ENCODE results near the gene TREX2. TPM values are rescaled to one million over a fixed set of nuclear protein-coding genes. Genes with fewer than 3 reads are reported as not detected.

TREX2 gene
- polyA plus RNA-seq, 4 donors = 0.45 to 0.81 (median 0.47) TPM; not detected in 1

DNA sequence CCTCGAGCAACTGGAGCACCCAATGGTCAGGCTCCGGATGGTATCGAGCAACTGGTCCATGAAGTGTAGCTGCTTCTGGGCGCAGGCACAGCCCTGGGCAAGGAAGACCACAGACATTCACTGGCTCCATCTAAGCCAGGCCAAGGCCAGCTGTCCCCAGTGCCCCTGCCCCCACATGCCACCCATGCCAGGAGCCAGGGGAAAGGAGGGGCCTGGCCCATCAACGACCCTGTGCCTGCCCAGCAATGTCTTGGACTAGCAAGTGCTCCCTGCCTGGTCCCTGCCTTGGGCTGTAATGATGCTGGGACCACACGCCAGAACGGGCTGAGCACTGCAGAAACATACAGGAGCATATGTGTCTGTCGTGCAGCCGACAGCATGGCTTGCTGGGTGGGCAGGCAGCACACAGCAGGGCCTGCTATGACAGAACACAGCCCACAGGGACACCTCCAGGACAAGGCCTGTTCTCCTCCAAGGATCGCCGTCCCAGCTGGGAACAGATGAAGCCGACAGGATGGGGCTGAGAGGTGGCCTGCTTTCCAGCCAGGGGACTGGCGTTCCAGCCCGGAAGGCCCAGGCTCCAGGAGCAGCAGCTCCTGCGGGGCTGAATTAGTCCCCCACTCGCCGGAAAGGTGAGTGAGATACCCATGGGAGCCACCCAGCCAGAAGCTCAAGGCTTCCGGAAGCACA is 11.4 kb upstream of the TREX2 start:
- DNase-seq (no peak), FAIRE-seq (no peak)
- Histone ChIP-seq H3K4me1 (ENCODE audit: control insufficient read depth in 3 of 3, insufficient read depth in 2 of 3, low read depth in 1 of 3, low read length in 2 of 3) (no peaks in the 10 kb centered on the region), H3K9me3 (ENCODE audit: control insufficient read depth in 2 of 2, insufficient read depth in 1 of 2, low read depth in 1 of 2, low read length in 1 of 2) (no peaks in the 10 kb centered on the region), H3K4me3 (ENCODE audit: low read depth in 1 of 3, low read length in 3 of 3) (no peak overlapping the region), H3K27ac (ENCODE audit: low read depth in 1 of 3, low read length in 2 of 3) (no peak overlapping the region), H3K27me3 (ENCODE audit: control insufficient read depth in 3 of 3, insufficient read depth in 3 of 3, low read length in 3 of 3) (no peaks in the 10 kb centered on the region), H3K36me3 (ENCODE audit: control insufficient read depth in 3 of 3, insufficient read depth in 2 of 3, low read depth in 1 of 3, low read length in 3 of 3) (peaks cover 0 to 48% (median 0%) of the 10 kb centered on the region in 3 donors)
- 90 to 96% (median 94%) methylated on average over 15 to 18 of the region's 18 CpGs for WGBS, 3 donors

DNA sequence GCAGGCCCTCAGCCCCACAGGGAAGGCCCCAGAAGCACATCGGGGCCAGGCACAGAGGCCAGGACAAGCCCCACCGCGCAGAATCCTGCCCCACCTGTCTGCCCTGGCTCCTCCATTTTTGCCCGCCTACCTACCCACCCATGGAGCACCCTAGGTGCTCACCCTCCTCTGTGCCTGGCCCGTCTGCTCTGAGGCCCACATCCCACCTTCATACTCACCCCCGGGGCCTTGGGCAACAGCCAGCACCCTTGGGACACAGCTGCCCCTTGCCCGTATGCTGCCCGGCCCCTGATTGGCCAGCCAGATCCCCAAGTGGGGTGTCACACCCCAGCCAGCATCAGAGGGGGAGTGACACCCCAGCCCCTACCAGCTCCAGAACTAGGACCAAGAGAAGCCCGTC is 10.8 kb upstream of the TREX2 start:
- Histone ChIP-seq H3K9me3 (ENCODE audit: control insufficient read depth in 2 of 2, insufficient read depth in 1 of 2, low read depth in 1 of 2, low read length in 1 of 2) (no peaks in the 10 kb centered on the region), H3K4me1 (ENCODE audit: control insufficient read depth in 3 of 3, insufficient read depth in 2 of 3, low read depth in 1 of 3, low read length in 2 of 3) (no peaks in the 10 kb centered on the region), H3K27me3 (ENCODE audit: control insufficient read depth in 3 of 3, insufficient read depth in 3 of 3, low read length in 3 of 3) (no peaks in the 10 kb centered on the region), H3K36me3 (ENCODE audit: control insufficient read depth in 3 of 3, insufficient read depth in 2 of 3, low read depth in 1 of 3, low read length in 3 of 3) (peaks cover 0 to 46% (median 0%) of the 10 kb centered on the region in 3 donors), H3K4me3 (ENCODE audit: low read depth in 1 of 3, low read length in 3 of 3) (no peak overlapping the region), H3K27ac (ENCODE audit: low read depth in 1 of 3, low read length in 2 of 3) (no peak overlapping the region)
- no peak for DNase-seq
- 86 to 97% (median 94%) methylated on average over 5 to 9 of the region's 9 CpGs for WGBS, 3 donors
- FAIRE-seq = no peak

DNA sequence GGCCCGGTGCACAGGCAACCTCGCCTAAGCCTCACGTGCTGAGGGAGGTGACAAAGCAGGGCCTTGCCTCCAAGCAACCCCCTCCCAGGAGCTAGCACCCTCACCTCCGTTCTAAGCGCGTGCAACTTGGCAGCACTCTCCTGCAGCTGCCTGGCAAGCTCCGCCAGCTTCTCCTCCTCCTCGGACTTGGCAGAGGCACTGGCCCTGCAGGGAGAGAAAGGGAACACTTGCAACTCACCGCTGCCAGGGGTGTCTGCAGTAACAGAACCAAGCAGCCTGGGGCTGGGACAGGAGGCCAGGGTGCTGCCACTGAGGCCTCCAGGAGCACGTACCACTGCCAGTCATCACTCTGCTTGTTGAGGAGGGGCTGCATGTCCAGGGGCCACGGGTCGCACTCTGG is 10.3 kb upstream of the TREX2 start:
- Histone ChIP-seq H3K9me3 (ENCODE audit: control insufficient read depth in 2 of 2, insufficient read depth in 1 of 2, low read depth in 1 of 2, low read length in 1 of 2) (no peaks in the 10 kb centered on the region), H3K27me3 (ENCODE audit: control insufficient read depth in 3 of 3, insufficient read depth in 3 of 3, low read length in 3 of 3) (no peaks in the 10 kb centered on the region), H3K4me3 (ENCODE audit: low read depth in 1 of 3, low read length in 3 of 3) (no peak overlapping the region), H3K27ac (ENCODE audit: low read depth in 1 of 3, low read length in 2 of 3) (no peak overlapping the region), H3K36me3 (ENCODE audit: control insufficient read depth in 3 of 3, insufficient read depth in 2 of 3, low read depth in 1 of 3, low read length in 3 of 3) (peaks cover 0 to 47% (median 2%) of the 10 kb centered on the region in 3 donors), H3K4me1 (ENCODE audit: control insufficient read depth in 3 of 3, insufficient read depth in 2 of 3, low read depth in 1 of 3, low read length in 2 of 3) (no peaks in the 10 kb centered on the region)
- FAIRE-seq (no peak), DNase-seq (no peak)
- 78 to 92% (median 84%) methylated on average over 11 to 12 of the region's 12 CpGs for WGBS, 3 donors

DNA sequence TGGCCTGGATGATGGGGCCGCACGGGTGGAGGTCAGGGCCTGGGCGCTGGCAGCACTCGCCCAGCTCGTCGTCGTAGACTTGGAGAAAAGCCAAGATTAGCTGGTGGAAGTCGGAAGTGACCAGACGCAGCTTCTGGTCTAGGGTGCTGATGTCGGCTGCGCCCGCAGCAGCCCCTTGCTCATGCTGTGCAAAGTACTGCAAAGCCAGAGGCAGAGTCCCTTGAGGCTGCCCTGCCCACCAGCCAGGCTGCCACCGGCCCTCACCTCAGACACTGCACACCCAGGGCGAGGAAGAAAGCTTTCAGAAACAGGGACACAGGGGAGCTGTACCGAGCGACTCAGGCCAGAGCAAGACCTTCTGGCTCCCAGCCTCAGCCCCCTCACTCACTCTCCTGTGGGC is 9.7 kb upstream of the TREX2 start:
- H3K27me3 ChIP-seq (ENCODE audit: control insufficient read depth in 3 of 3, insufficient read depth in 3 of 3, low read length in 3 of 3) = no peaks in the 10 kb centered on the region
- H3K4me1 ChIP-seq (ENCODE audit: control insufficient read depth in 3 of 3, insufficient read depth in 2 of 3, low read depth in 1 of 3, low read length in 2 of 3) = no peaks in the 10 kb centered on the region
- no peaks in the 10 kb centered on the region for H3K9me3 ChIP-seq (ENCODE audit: control insufficient read depth in 2 of 2, insufficient read depth in 1 of 2, low read depth in 1 of 2, low read length in 1 of 2)
- DNase-seq (no peak), FAIRE-seq (no peak)
- H3K36me3 ChIP-seq (ENCODE audit: control insufficient read depth in 3 of 3, insufficient read depth in 2 of 3, low read depth in 1 of 3, low read length in 3 of 3) = peaks cover 0 to 44% (median 2%) of the 10 kb centered on the region in 3 donors
- 88 to 92% (median 89%) methylated on average over 16 of the region's 16 CpGs for WGBS, 3 donors
- H3K27ac ChIP-seq (ENCODE audit: low read depth in 1 of 3, low read length in 2 of 3) = no peak overlapping the region
- no peak overlapping the region for H3K4me3 ChIP-seq (ENCODE audit: low read depth in 1 of 3, low read length in 3 of 3)

DNA sequence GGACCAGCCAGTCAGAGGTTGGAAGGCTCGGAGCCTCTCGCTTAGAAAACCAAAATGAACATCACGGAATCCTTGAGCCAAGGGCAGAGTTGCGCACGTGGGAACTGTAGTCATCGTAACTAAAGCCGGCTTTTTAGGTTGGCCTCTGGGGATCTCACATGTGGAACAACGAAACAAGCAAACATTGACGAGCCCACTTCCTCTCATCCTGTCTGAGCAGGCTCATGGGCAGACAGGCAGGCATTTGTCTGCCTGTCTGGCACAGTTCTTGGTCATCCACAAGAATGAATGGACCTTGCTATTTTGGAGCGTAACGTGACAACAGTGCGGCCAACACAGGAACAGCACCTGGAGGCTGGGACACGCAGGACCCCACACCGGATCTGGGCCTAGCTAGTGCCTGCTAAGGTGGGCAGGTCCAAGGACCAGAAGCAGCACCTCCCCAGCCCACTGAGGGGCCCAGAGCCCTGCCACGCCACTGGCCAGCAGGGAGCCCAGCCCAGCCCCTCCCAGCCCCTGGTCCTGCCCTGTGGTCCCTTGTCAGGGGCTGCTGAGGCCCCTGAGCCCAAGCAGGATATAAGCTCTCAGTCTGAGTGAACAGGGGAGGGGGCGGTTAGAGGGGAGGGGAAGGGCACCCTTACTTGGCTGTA is 9.2 kb upstream of the TREX2 start:
- FAIRE-seq = no peak
- WGBS, 3 donors = 90 to 96% (median 96%) methylated on average over 15 to 16 of the region's 16 CpGs
- H3K36me3 ChIP-seq (ENCODE audit: control insufficient read depth in 3 of 3, insufficient read depth in 2 of 3, low read depth in 1 of 3, low read length in 3 of 3) = peaks cover 0 to 41% (median 2%) of the 10 kb centered on the region in 3 donors

DNA sequence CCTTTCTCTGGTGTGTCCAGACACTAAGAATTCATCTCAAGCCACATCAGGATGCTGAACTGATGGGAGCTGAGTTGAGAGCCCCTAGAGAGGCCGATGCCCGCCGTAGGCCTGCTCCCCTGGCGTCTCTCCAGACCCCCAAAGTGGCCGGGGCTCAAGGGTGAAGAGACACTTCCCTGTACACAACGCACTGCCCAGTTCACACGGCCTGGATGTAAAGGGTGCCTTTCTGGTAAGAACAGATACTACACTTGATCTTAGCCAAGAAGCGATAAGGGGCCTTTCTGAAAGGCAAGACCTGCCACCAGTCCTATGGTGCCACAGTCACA is 5.1 kb upstream of the TREX2 start:
- H3K27me3 ChIP-seq (ENCODE audit: control insufficient read depth in 3 of 3, insufficient read depth in 3 of 3, low read length in 3 of 3) = no peaks in the 10 kb centered on the region
- no peak overlapping the region for H3K27ac ChIP-seq (ENCODE audit: low read depth in 1 of 3, low read length in 2 of 3)
- H3K4me3 ChIP-seq (ENCODE audit: low read depth in 1 of 3, low read length in 3 of 3) = no peak overlapping the region
- DNase-seq (no peak), FAIRE-seq (no peak)
- H3K36me3 ChIP-seq (ENCODE audit: control insufficient read depth in 3 of 3, insufficient read depth in 2 of 3, low read depth in 1 of 3, low read length in 3 of 3) = peaks cover 0 to 33% (median 5%) of the 10 kb centered on the region in 3 donors
- H3K4me1 ChIP-seq (ENCODE audit: control insufficient read depth in 3 of 3, insufficient read depth in 2 of 3, low read depth in 1 of 3, low read length in 2 of 3) = no peaks in the 10 kb centered on the region
- 88 to 97% (median 88%) methylated on average over 7 to 8 of the region's 8 CpGs for WGBS, 3 donors
- H3K9me3 ChIP-seq (ENCODE audit: control insufficient read depth in 2 of 2, insufficient read depth in 1 of 2, low read depth in 1 of 2, low read length in 1 of 2) = no peaks in the 10 kb centered on the region

More for the DNA sequence above, 9.2 kb upstream of the TREX2 start:
- no peaks in the 10 kb centered on the region for H3K27me3 ChIP-seq (ENCODE audit: control insufficient read depth in 3 of 3, insufficient read depth in 3 of 3, low read length in 3 of 3)
- H3K4me1 ChIP-seq (ENCODE audit: control insufficient read depth in 3 of 3, insufficient read depth in 2 of 3, low read depth in 1 of 3, low read length in 2 of 3) = no peaks in the 10 kb centered on the region
- H3K9me3 ChIP-seq (ENCODE audit: control insufficient read depth in 2 of 2, insufficient read depth in 1 of 2, low read depth in 1 of 2, low read length in 1 of 2) = no peaks in the 10 kb centered on the region
- H3K27ac ChIP-seq (ENCODE audit: low read depth in 1 of 3, low read length in 2 of 3) = no peak overlapping the region
- no peak for DNase-seq
- H3K4me3 ChIP-seq (ENCODE audit: low read depth in 1 of 3, low read length in 3 of 3) = no peak overlapping the region

DNA sequence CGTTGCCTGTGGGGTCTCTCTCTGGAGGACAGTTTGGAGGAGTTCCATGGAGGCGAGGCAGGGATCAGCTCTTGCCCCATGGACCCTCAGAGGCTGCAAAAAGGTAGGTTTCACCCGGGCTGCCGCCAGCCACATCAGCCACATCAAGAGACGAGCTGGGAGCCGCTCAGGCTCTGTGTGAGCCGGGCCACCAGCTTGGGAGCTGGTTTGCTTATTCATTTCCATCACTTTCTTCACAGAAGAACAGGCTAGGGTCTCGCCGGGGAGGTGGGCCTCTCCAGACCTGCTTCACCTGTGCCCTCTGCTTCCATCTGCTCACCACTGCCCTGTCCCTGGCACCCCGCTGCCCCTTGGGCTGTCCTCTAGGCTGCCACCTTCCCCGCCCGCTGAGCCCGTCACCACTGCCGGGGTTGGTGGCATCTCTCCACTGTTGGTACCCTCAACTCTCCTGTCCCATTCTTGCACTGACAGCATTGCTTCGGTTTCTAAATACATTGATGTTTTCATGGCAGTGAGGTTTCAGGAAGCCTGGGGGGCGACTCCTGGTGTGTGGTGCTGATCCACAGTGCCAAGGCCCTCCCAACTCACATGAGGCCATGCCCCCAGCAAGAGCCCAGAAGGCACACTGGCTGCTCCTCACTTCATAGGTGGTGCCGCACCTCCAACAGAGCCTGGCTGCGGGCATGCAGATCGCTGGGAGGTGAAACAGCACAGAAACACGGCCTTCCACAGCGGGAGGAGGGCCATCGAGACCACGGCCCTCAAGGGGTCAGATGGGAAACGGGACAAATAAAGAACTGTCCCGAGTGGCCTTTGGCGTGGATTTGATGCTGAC is 4.5 kb upstream of the TREX2 start:
- DNase-seq (no peak), FAIRE-seq (no peak)
- Histone ChIP-seq H3K27me3 (ENCODE audit: control insufficient read depth in 3 of 3, insufficient read depth in 3 of 3, low read length in 3 of 3) (no peaks in the 10 kb centered on the region), H3K27ac (ENCODE audit: low read depth in 1 of 3, low read length in 2 of 3) (no peak overlapping the region), H3K36me3 (ENCODE audit: control insufficient read depth in 3 of 3, insufficient read depth in 2 of 3, low read depth in 1 of 3, low read length in 3 of 3) (peaks cover 0 to 30% (median 5%) of the 10 kb centered on the region in 3 donors), H3K4me3 (ENCODE audit: low read depth in 1 of 3, low read length in 3 of 3) (no peak overlapping the region), H3K9me3 (ENCODE audit: control insufficient read depth in 2 of 2, insufficient read depth in 1 of 2, low read depth in 1 of 2, low read length in 1 of 2) (no peaks in the 10 kb centered on the region), H3K4me1 (ENCODE audit: control insufficient read depth in 3 of 3, insufficient read depth in 2 of 3, low read depth in 1 of 3, low read length in 2 of 3) (no peaks in the 10 kb centered on the region)
- 87 to 95% (median 95%) methylated on average over 21 to 26 of the region's 26 CpGs for WGBS, 3 donors

DNA sequence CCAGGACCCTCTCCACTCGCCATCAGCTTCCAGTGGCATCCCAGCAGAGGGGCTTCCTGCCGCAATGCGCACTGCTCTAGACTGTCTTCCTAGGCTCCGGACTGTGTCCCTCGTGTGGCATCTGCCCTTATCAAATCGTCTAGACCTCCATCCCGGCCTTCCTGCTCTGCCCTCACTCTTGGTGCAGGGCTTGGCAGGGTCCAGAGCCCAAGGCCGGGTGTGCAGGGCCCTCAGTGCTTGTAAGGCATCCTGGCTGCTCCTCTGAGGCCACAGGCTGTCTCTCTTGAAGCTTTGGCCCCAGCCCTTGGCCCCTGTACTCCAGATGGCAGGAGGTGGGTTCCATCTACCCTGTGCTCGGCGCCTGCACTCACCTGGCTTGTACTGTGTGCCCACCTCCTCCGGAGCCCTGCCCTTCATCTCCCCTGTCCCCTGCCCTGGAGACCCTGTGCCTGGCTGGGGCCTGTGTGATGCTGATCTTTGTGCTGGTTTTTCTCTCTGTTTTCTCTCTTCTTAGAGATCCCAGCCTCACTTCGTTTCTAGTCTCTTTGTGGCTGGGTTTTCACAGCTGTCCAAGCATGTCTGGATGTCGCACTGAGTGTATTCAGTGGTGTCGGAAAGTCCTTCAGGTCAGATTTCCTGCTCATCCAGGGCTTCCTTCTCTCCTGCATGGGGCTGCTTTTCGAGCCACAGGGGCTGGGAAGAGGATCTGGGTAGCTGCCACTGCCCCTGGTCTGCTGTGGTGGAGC is 3.7 kb upstream of the TREX2 start:
- Histone ChIP-seq H3K27ac (ENCODE audit: low read depth in 1 of 3, low read length in 2 of 3) (no peak overlapping the region), H3K36me3 (ENCODE audit: control insufficient read depth in 3 of 3, insufficient read depth in 2 of 3, low read depth in 1 of 3, low read length in 3 of 3) (peaks cover 0 to 23% (median 5%) of the 10 kb centered on the region in 3 donors), H3K9me3 (ENCODE audit: control insufficient read depth in 2 of 2, insufficient read depth in 1 of 2, low read depth in 1 of 2, low read length in 1 of 2) (no peaks in the 10 kb centered on the region), H3K27me3 (ENCODE audit: control insufficient read depth in 3 of 3, insufficient read depth in 3 of 3, low read length in 3 of 3) (no peaks in the 10 kb centered on the region), H3K4me1 (ENCODE audit: control insufficient read depth in 3 of 3, insufficient read depth in 2 of 3, low read depth in 1 of 3, low read length in 2 of 3) (no peaks in the 10 kb centered on the region), H3K4me3 (ENCODE audit: low read depth in 1 of 3, low read length in 3 of 3) (no peak overlapping the region)
- FAIRE-seq (no peak), DNase-seq (no peak)
- 79 to 93% (median 92%) methylated on average over 14 to 15 of the region's 15 CpGs for WGBS, 3 donors
